Natural killer cell (primary cell): ENCODE measurements around the gene RASSF10. TPM values are rescaled to one million over a fixed set of nuclear protein-coding genes. Genes with fewer than 3 reads are reported as not detected.

ENCODE experiments used
- ATAC-seq, 3 donors: fragments of 150-1000 bp in 2 of 3; fragments of 200-7000 bp in 1 of 3; cut with Tn5 transposase; 1 replicate in 1 of 3; 2 replicates in 2 of 3; pipeline ENCODE4 v1.10.0; 2021; ENCODE audit warnings: mild to moderate bottlenecking in 2 of 3, moderate library complexity in 2 of 3
- DNase-seq, 2 donors: peaks; one replicate each; pipeline versions ENCODE4 v3.0.0 to v3.0.0-alpha.2; 2013 to 2021; ENCODE audit warnings: mixed read lengths in 1 of 2
- H3K27ac ChIP-seq: one replicate; pipeline ENCODE4 v1.5.1; 2013; ENCODE audit warnings: mild to moderate bottlenecking, low read length
- H3K27me3 ChIP-seq: one replicate; pipeline ENCODE4 v1.6.1; 2013; ENCODE audit warnings: low read length; ENCODE audit not compliant: control insufficient read depth, insufficient read depth
- H3K36me3 ChIP-seq: one replicate; pipeline ENCODE4 v1.6.1; 2013; ENCODE audit warnings: low read length; ENCODE audit not compliant: control insufficient read depth, insufficient read depth
- H3K4me1 ChIP-seq: one replicate; pipeline ENCODE4 v1.6.1; 2013; ENCODE audit warnings: low read length; ENCODE audit not compliant: control insufficient read depth, insufficient read depth
- H3K4me3 ChIP-seq: one replicate; pipeline ENCODE4 v1.5.1; 2013; ENCODE audit warnings: low read length
- H3K9me3 ChIP-seq: one replicate; pipeline ENCODE4 v1.6.1; 2013; ENCODE audit warnings: low read length; ENCODE audit not compliant: control insufficient read depth, insufficient read depth
- H3K27ac Mint-ChIP-seq, 2 donors: one replicate each; pipeline ENCODE4 v1.8.0; 2022; ENCODE audit warnings: mild to moderate bottlenecking in 2 of 2, mixed read lengths in 2 of 2, moderate library complexity in 1 of 2
- H3K27me3 Mint-ChIP-seq, 2 donors: one replicate each; pipeline ENCODE4 v1.8.0; 2022; ENCODE audit warnings: low read depth in 2 of 2, mixed read lengths in 2 of 2
- H3K36me3 Mint-ChIP-seq: one replicate; pipeline ENCODE4 v1.8.0; 2022; ENCODE audit warnings: mixed read lengths
- H3K4me1 Mint-ChIP-seq, 2 donors: one replicate each; pipeline ENCODE4 v1.8.0; 2022; ENCODE audit warnings: mixed read lengths in 2 of 2
- H3K4me3 Mint-ChIP-seq: one replicate; pipeline ENCODE4 v1.8.0; 2022; ENCODE audit warnings: mild to moderate bottlenecking, moderate library complexity, mixed read lengths
- H3K9me3 Mint-ChIP-seq, 2 donors: one replicate each; pipeline ENCODE4 v1.8.0; 2022; ENCODE audit warnings: mixed read lengths in 2 of 2
- CTCF ChIP-seq: fragments of 200-600 bp; IDR thresholded peaks from one replicate; pipeline ENCODE4 v1.8.0; 2022; ENCODE audit warnings: antibody characterized with exemption
- WGBS: methylation state at CpG from one replicate; pipeline ENCODE4 v1.1.7; 2013; ENCODE audit warnings: missing lambda C conversion rate; ENCODE audit not compliant: insufficient coverage; 5-methylcytosine and 5-hydroxymethylcytosine counted together
- intact Hi-C: fragments of 100-400 bp; cut with micrococcal nuclease; formaldehyde crosslinking; loops from one replicate; pipeline ENCODE4 v1.14.2; 2022
- total RNA-seq, 4 donors: library from RNA; stranded (reverse); fragments of 120-200 nt in 1 of 4; gene quantifications; one replicate each; pipeline versions ENCODE4 v1.2.3 to v1.2.4, GENCODE V29; 2013 to 2022

RASSF10 gene
- total RNA-seq, 3 donors from 2014 or later (not counting 1 experiment from before 2014, with no cell fraction given), result not detected

- Mint-ChIP-seq H3K27me3 (peaks cover 6 to 21% of the 10 kb centered on the region in 2 donors), H3K27ac (no peak overlapping the region), H3K4me3 (no peak overlapping the region), H3K9me3 (no peaks in the 10 kb centered on the region), H3K4me1 (no peaks in the 10 kb centered on the region), H3K36me3 (no peaks in the 10 kb centered on the region)
- H3K9me3 ChIP-seq, result no peaks in the 10 kb centered on the region
- H3K4me1 ChIP-seq, result no peaks in the 10 kb centered on the region
- no peaks in the 10 kb centered on the region for H3K27me3 ChIP-seq
- intact Hi-C loops, result no loop called here
- H3K27ac ChIP-seq, result no peak overlapping the region
- no peak overlapping the region for H3K4me3 ChIP-seq
- DNase-seq (no peak), ATAC-seq (no peak)
- no peaks in the 10 kb centered on the region for H3K36me3 ChIP-seq
- no peak for TF ChIP-seq CTCF
- 86% methylated on average over 5 of the region's 5 CpGs for WGBS
These were observed 43.1 kb upstream of the RASSF10 start for GRCh38 chr11:12966002-12966401.

- Mint-ChIP-seq H3K27me3 (peaks cover 9 to 10% of the 10 kb centered on the region in 2 donors), H3K4me3 (no peak overlapping the region), H3K27ac (no peak overlapping the region), H3K36me3 (no peaks in the 10 kb centered on the region), H3K9me3 (no peaks in the 10 kb centered on the region), H3K4me1 (no peaks in the 10 kb centered on the region)
- Histone ChIP-seq H3K4me3 (no peak overlapping the region), H3K9me3 (no peaks in the 10 kb centered on the region), H3K36me3 (no peaks in the 10 kb centered on the region), H3K27me3 (no peaks in the 10 kb centered on the region), H3K4me1 (no peaks in the 10 kb centered on the region), H3K27ac (no peak overlapping the region)
- WGBS, result 70% methylated on average over 1 of the region's 1 CpG
- intact Hi-C loops, result no loop called here
- DNase-seq, result no peak
- ATAC-seq, result no peak
- no peak for TF ChIP-seq CTCF
These were observed 41.0 kb upstream of the RASSF10 start for GRCh38 chr11:12968101-12968500.

GRCh38 chr11:12968826-12969225 is 40.3 kb upstream of the RASSF10 start:
- intact Hi-C loops, result no loop called here
- no peaks in the 10 kb centered on the region for H3K4me1 ChIP-seq
- H3K36me3 ChIP-seq, result no peaks in the 10 kb centered on the region
- no peaks in the 10 kb centered on the region for H3K9me3 ChIP-seq
- Mint-ChIP-seq H3K4me3 (no peak overlapping the region), H3K27me3 (peaks cover 6 to 9% of the 10 kb centered on the region in 2 donors), H3K36me3 (no peaks in the 10 kb centered on the region), H3K4me1 (no peaks in the 10 kb centered on the region), H3K27ac (no peak overlapping the region), H3K9me3 (no peaks in the 10 kb centered on the region)
- no peaks in the 10 kb centered on the region for H3K27me3 ChIP-seq
- DNase-seq, result no peak
- no peak overlapping the region for H3K4me3 ChIP-seq
- 90% methylated on average over 6 of the region's 6 CpGs for WGBS
- TF ChIP-seq CTCF, result no peak
- no peak for ATAC-seq
- H3K27ac ChIP-seq, result no peak overlapping the region

GRCh38 chr11:12971955-12972354 is 37.2 kb upstream of the RASSF10 start:
- H3K27ac Mint-ChIP-seq, result no peak overlapping the region

More at GRCh38 chr11:12971955-12972354, 37.2 kb upstream of the RASSF10 start:
- no peak for DNase-seq
- Mint-ChIP-seq H3K36me3 (no peaks in the 10 kb centered on the region), H3K4me1 (no peaks in the 10 kb centered on the region), H3K27me3 (peaks cover 6 to 9% of the 10 kb centered on the region in 2 donors), H3K9me3 (no peaks in the 10 kb centered on the region), H3K4me3 (no peak overlapping the region)
- WGBS, result 94% methylated on average over 1 of the region's 1 CpG
- no peaks in the 10 kb centered on the region for H3K27me3 ChIP-seq
- no peak overlapping the region for H3K27ac ChIP-seq
- no peak overlapping the region for H3K4me3 ChIP-seq
- H3K9me3 ChIP-seq, result no peaks in the 10 kb centered on the region
- intact Hi-C loops, result no loop called here
- no peaks in the 10 kb centered on the region for H3K4me1 ChIP-seq
- TF ChIP-seq CTCF, result no peak
- no peaks in the 10 kb centered on the region for H3K36me3 ChIP-seq
- ATAC-seq, result no peak
